ENCODE results near the gene OPRM1.
"Not testable (repeated sequence)": the region's sequence is repeated elsewhere in the genome, so short reads cannot be mapped to it uniquely, and the experiment has no call there.

Gene OPRM1

GRCh38 chr6:154234019-154234772 is 195.2 kb downstream of the OPRM1 start:
- in situ Hi-C loops (cut with HindIII; ENCODE audit: low sequenced_read_pairs): no loop called here

- in situ Hi-C loops (cut with HindIII; ENCODE audit: low sequenced_read_pairs): no loop called here
Measured at GRCh38 chr6:154236646-154237301, 197.7 kb downstream of the OPRM1 start.

- in situ Hi-C loops (cut with HindIII; ENCODE audit: low sequenced_read_pairs): no loop called here
Measured at GRCh38 chr6:154238831-154239230, 199.8 kb downstream of the OPRM1 start.

- in situ Hi-C loops (cut with HindIII; ENCODE audit: low sequenced_read_pairs): no loop called here
Measured at GRCh38 chr6:154239392-154239791, 200.4 kb downstream of the OPRM1 start.

- in situ Hi-C loops (cut with HindIII; ENCODE audit: low sequenced_read_pairs): not testable (repeated sequence)
Measured at GRCh38 chr6:154241061-154241460, 202.0 kb downstream of the OPRM1 start.

GRCh38 chr6:154241581-154241980 is 202.5 kb downstream of the OPRM1 start:
- in situ Hi-C loops (cut with HindIII; ENCODE audit: low sequenced_read_pairs): no loop called here

- in situ Hi-C loops (cut with HindIII; ENCODE audit: low sequenced_read_pairs): no loop called here
Measured at GRCh38 chr6:154242617-154243357, 203.7 kb downstream of the OPRM1 start.

- in situ Hi-C loops (cut with HindIII; ENCODE audit: low sequenced_read_pairs): no loop called here
Measured at GRCh38 chr6:154243793-154244750, 205.0 kb downstream of the OPRM1 start.

- in situ Hi-C loops (cut with HindIII; ENCODE audit: low sequenced_read_pairs): loop anchor here (5.0 kb wide), 1 partner anchor 97 kb away; no protein-coding TSS in a partner anchor
Measured at GRCh38 chr6:154245506-154245905, 206.5 kb downstream of the OPRM1 start.

GRCh38 chr6:154246723-154247118 is 207.7 kb downstream of the OPRM1 start:
- in situ Hi-C loops (cut with HindIII; ENCODE audit: low sequenced_read_pairs): loop anchor here (5.0 kb wide), 1 partner anchor 96 kb away; no protein-coding TSS in a partner anchor

GRCh38 chr6:154247119-154247861 is 208.2 kb downstream of the OPRM1 start:
- in situ Hi-C loops (cut with HindIII; ENCODE audit: low sequenced_read_pairs): loop anchor here (5.0 kb wide), 1 partner anchor 95 kb away; no protein-coding TSS in a partner anchor

GRCh38 chr6:154249499-154250298 is 210.7 kb downstream of the OPRM1 start:
- in situ Hi-C loops (cut with HindIII; ENCODE audit: low sequenced_read_pairs): loop anchor here (5.0 kb wide), 1 partner anchor 93 kb away; no protein-coding TSS in a partner anchor

GRCh38 chr6:154251116-154251515 is 212.1 kb downstream of the OPRM1 start:
- in situ Hi-C loops (cut with HindIII; ENCODE audit: low sequenced_read_pairs): no loop called here

GRCh38 chr6:154252678-154253077 is 213.6 kb downstream of the OPRM1 start:
- in situ Hi-C loops (cut with HindIII; ENCODE audit: low sequenced_read_pairs): no loop called here

- in situ Hi-C loops (cut with HindIII; ENCODE audit: low sequenced_read_pairs): no loop called here
Measured at GRCh38 chr6:154257067-154257466, 218.0 kb downstream of the OPRM1 start.

GRCh38 chr6:154258064-154258757 is 219.2 kb downstream of the OPRM1 start:
- in situ Hi-C loops (cut with HindIII; ENCODE audit: low sequenced_read_pairs): no loop called here

GRCh38 chr6:154261688-154262397 is 222.8 kb downstream of the OPRM1 start:
- in situ Hi-C loops (cut with HindIII; ENCODE audit: low sequenced_read_pairs): no loop called here

All from endothelial cell of hepatic sinusoid (primary cell).